ENCODE data around the gene CBFB. TPM values are rescaled to one million over a fixed set of nuclear protein-coding genes. Genes with fewer than 3 reads are reported as not detected.

Gene CBFB
- total and polyA plus RNA-seq, 12 donors, result 13.0 to 41.2 (median 27.1) TPM

DNA sequence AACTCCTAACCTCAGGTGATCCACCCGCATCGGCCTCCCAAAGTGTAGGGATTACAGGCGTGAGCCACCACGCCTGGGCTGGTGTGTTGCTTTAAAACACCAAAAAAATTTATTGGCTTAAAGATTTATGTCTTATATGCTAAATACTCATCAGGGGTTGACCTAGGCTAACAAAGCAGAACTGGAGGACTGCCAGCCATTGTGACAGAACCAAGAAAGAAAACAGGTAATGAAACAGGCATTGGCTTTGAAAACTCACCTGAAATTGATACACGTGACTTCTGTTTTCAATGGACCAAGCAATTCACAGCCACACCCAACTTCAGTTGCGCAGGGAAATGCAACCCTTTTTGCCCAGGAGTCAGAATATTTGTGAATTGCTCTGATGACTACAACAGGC lies 75.9 kb downstream of the CBFB start:
- Histone ChIP-seq H3K4me1 (replicated peaks in 1 of 2) (peaks cover 5% of the 10 kb centered on the region in 2 donors), H3K27me3 (no peaks in the 10 kb centered on the region), H3K4me3 (no peak overlapping the region), H3K27ac (no peak overlapping the region), H3K9me3 (replicated peaks in 1 of 3) (no peaks in the 10 kb centered on the region), H3K36me3 (replicated peaks in 1 of 2) (peaks cover 0 to 7% of the 10 kb centered on the region in 2 donors)
- DNase-seq, result no peak
- intact Hi-C loops (cut with DNase I), result loop anchor here in 1 of 2 donors (5.0 kb wide), 2 partner anchors 52 to 128 kb away; partner anchors contain the start of genes FBXL8 and TRADD
- WGBS, 4 donors, result 86 to 92% (median 88%) methylated on average over 6 of the region's 6 CpGs
- TF ChIP-seq POLR2A (IDR thresholded peaks at IDR 0.05), result no peak
- TF ChIP-seq, protein P1, sequence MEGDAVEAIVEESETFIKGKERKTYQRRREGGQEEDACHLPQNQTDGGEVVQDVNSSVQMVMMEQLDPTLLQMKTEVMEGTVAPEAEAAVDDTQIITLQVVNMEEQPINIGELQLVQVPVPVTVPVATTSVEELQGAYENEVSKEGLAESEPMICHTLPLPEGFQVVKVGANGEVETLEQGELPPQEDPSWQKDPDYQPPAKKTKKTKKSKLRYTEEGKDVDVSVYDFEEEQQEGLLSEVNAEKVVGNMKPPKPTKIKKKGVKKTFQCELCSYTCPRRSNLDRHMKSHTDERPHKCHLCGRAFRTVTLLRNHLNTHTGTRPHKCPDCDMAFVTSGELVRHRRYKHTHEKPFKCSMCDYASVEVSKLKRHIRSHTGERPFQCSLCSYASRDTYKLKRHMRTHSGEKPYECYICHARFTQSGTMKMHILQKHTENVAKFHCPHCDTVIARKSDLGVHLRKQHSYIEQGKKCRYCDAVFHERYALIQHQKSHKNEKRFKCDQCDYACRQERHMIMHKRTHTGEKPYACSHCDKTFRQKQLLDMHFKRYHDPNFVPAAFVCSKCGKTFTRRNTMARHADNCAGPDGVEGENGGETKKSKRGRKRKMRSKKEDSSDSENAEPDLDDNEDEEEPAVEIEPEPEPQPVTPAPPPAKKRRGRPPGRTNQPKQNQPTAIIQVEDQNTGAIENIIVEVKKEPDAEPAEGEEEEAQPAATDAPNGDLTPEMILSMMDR (IDR thresholded peaks at IDR 0.05), result no peak

DNA sequence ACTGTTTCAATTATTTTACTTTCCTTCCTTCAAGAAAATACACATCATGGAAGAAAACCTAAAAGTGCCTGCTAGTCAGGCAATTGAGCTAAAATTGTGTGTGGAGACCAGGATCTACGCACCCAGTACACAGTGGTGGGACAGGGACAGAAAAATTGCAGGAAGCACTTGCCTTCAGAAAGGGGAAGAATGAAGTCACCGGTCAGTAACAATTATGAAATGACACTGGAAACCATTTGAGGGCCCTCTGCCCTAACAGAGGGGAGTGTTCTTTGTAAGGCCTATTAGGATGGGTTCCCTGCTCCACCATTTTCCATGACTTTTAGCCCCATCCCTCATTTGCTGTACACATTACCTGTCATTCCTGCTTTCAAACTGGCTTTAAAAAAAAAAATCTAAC lies 76.3 kb downstream of the CBFB start:
- DNase-seq, result no peak
- H3K27me3 ChIP-seq, result no peaks in the 10 kb centered on the region
- H3K9me3 ChIP-seq (replicated peaks in 1 of 3), result no peaks in the 10 kb centered on the region
- TF ChIP-seq, protein P1 (IDR thresholded peaks at IDR 0.05), result no peak
- TF ChIP-seq POLR2A (IDR thresholded peaks at IDR 0.05), result no peak
- H3K4me1 ChIP-seq (replicated peaks in 1 of 2), result peaks cover 5 to 6% of the 10 kb centered on the region in 2 donors
- H3K36me3 ChIP-seq (replicated peaks in 1 of 2), result peaks cover 0 to 7% of the 10 kb centered on the region in 2 donors
- H3K27ac ChIP-seq, result no peak overlapping the region
- intact Hi-C loops (cut with DNase I), result loop anchor here in 1 of 2 donors (5.0 kb wide), 1 partner anchor 52 kb away; the partner anchor contains the start of genes FBXL8 and TRADD
- 64 to 79% (median 70%) methylated on average over 2 of the region's 2 CpGs for WGBS, 4 donors
- H3K4me3 ChIP-seq, result no peak overlapping the region

DNA sequence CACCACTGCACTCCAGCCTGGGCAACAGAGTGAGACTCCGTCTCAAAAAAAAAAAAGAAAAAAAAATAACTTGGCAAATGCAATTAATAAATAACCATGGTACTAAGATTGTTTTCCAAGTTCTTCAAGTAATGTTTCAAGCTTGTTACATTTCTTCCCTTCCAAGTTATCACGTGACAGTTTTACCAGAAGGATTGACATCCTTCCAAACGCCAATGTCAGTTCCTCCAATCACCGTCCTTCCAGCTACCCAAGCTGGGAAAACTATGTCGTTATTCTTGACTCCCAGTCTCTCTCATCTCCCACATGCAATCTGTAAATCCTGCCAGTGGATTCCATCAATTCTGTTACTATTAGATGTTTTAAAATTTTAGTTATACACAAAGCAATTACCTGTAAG lies 76.9 kb downstream of the CBFB start:
- 62 to 70% (median 68%) methylated on average over 5 of the region's 5 CpGs for WGBS, 4 donors
- Histone ChIP-seq H3K27me3 (no peaks in the 10 kb centered on the region), H3K9me3 (replicated peaks in 1 of 3) (no peaks in the 10 kb centered on the region), H3K4me3 (no peak overlapping the region), H3K4me1 (replicated peaks in 1 of 2) (peaks cover 12% of the 10 kb centered on the region in 2 donors), H3K27ac (no peak overlapping the region), H3K36me3 (replicated peaks in 1 of 2) (peaks cover 0 to 7% of the 10 kb centered on the region in 2 donors)
- intact Hi-C loops (cut with DNase I), result loop anchor here in 1 of 2 donors (5.0 kb wide), 1 partner anchor 51 kb away; the partner anchor contains the start of genes FBXL8 and TRADD
- no peak for DNase-seq
- TF ChIP-seq POLR2A (IDR thresholded peaks at IDR 0.05), result no peak
- TF ChIP-seq, protein P1 (IDR thresholded peaks at IDR 0.05), result no peak

DNA sequence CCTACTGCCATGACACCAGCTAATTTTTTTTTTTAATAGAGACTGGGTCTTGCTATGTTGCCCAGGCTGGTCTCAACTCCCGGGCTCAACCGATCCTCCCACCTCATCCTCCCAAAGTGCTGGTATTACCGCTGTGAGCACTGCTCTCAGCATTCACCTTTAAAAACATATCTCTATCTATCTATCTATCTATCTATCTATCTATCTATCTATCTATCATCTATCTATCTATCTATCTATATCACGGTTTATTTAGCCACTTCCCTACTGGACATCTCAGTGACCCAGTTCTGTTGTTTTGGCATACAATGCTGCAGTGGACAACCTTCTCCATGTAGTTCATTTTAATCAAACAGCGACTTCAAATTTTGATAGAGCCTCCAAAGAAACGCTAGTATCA lies 79.5 kb downstream of the CBFB start:
- Histone ChIP-seq H3K36me3 (replicated peaks in 1 of 2) (no peaks in the 10 kb centered on the region), H3K27me3 (no peaks in the 10 kb centered on the region), H3K27ac (no peak overlapping the region), H3K9me3 (replicated peaks in 1 of 3) (no peaks in the 10 kb centered on the region), H3K4me3 (no peak overlapping the region), H3K4me1 (replicated peaks in 1 of 2) (peaks cover 16 to 26% of the 10 kb centered on the region in 2 donors)
- DNase-seq, result no peak
- no peak for TF ChIP-seq POLR2A (IDR thresholded peaks at IDR 0.05)
- TF ChIP-seq, protein P1 (IDR thresholded peaks at IDR 0.05), result no peak
- WGBS, 4 donors, result 95 to 97% (median 96%) methylated on average over 6 of the region's 6 CpGs
- intact Hi-C loops (cut with DNase I), result loop anchor here in 1 of 2 donors (5.0 kb wide), 1 partner anchor 49 kb away; the partner anchor contains the start of genes FBXL8 and TRADD

All from adrenal gland (tissue), 12 donors.